HepG2 (cell line): ENCODE results near the gene KRTCAP3. TPM values are rescaled to one million over a fixed set of nuclear protein-coding genes. Genes with fewer than 3 reads are reported as not detected.

Source experiments
- ATF4 ChIP-seq, 2 experiments: fragments of 450-650 bp in 1 of 2; sonication (generic) in 1 of 2; formaldehyde crosslinking; IDR thresholded peaks; 2 replicates each; pipeline versions ENCODE4 v1.5.0 to v1.8.0; 2020 to 2022; ENCODE audit warnings: mild to moderate bottlenecking in 1 of 2, missing genetic modification reagents in 1 of 2
- BCL3 ChIP-seq: sonication (generic); formaldehyde crosslinking; IDR thresholded peaks from 2 replicates; pipeline ENCODE4 v1.5.1; 2020; ENCODE audit warnings: mild to moderate bottlenecking, missing genetic modification reagents, moderate library complexity
- BRCA1 ChIP-seq: sonication (generic); formaldehyde crosslinking; IDR thresholded peaks from 2 replicates; pipeline ENCODE4 v1.4.0; 2020; ENCODE audit warnings: missing genetic modification reagents
- EHMT2 ChIP-seq: fragments of 200-600 bp; sonication (generic); IDR thresholded peaks from 2 replicates; pipeline ENCODE4 v1.7.0; 2017; ENCODE audit warnings: antibody characterized with exemption, low read depth, low read length, borderline replicate concordance
- ELK4 ChIP-seq: sonication (generic); formaldehyde crosslinking; IDR thresholded peaks from 2 replicates; pipeline ENCODE4 v1.9.0; 2021; ENCODE audit warnings: missing genetic modification reagents, borderline replicate concordance
- FOXK1 ChIP-seq: sonication (generic); formaldehyde crosslinking; IDR thresholded peaks from 2 replicates; pipeline ENCODE4 v1.4.0; 2020; ENCODE audit warnings: low read depth, missing genetic modification reagents, borderline replicate concordance
- IRF2 ChIP-seq: IDR thresholded peaks from 2 replicates; pipeline ENCODE4 v1.6.1; 2018; ENCODE audit warnings: missing genetic modification reagents, missing compliant biosample characterization
- MEIS1 ChIP-seq: sonication (generic); formaldehyde crosslinking; IDR thresholded peaks from 2 replicates; pipeline ENCODE4 v1.9.0; 2021; ENCODE audit warnings: mild to moderate bottlenecking, missing genetic modification reagents, moderate library complexity, borderline replicate concordance
- PTBP1 ChIP-seq: fragments of 200-400 bp; formaldehyde crosslinking; IDR thresholded peaks from 2 replicates; pipeline ENCODE4 v1.6.1; 2018; ENCODE audit warnings: low read length, low read depth; ENCODE audit not compliant: poor library complexity, severe bottlenecking
- TSC22D2 ChIP-seq: sonication (generic); formaldehyde crosslinking; IDR thresholded peaks from 2 replicates; pipeline ENCODE4 v1.5.1; 2020; ENCODE audit warnings: missing genetic modification reagents, mild to moderate bottlenecking, borderline replicate concordance
- ZFP36L2 ChIP-seq: sonication (generic); formaldehyde crosslinking; IDR thresholded peaks from 2 replicates; pipeline ENCODE4 v1.4.0; 2020; ENCODE audit warnings: missing genetic modification reagents
- ZNF20 ChIP-seq: sonication (generic); formaldehyde crosslinking; IDR thresholded peaks from 2 replicates; pipeline ENCODE4 v1.4.0; 2020; ENCODE audit warnings: mild to moderate bottlenecking, moderate library complexity, missing genetic modification reagents
- ZNF280B ChIP-seq: sonication (generic); formaldehyde crosslinking; IDR thresholded peaks from 2 replicates; pipeline ENCODE4 v1.5.0; 2020; ENCODE audit warnings: missing genetic modification reagents, mild to moderate bottlenecking, borderline replicate concordance
- ZNF460 ChIP-seq: sonication (generic); formaldehyde crosslinking; IDR thresholded peaks from 2 replicates; pipeline ENCODE4 v1.5.1; 2020; ENCODE audit warnings: missing genetic modification reagents, mild to moderate bottlenecking, borderline replicate concordance
- ZNF678 ChIP-seq: sonication (generic); formaldehyde crosslinking; IDR thresholded peaks from 2 replicates; pipeline ENCODE4 v1.4.0; 2020; ENCODE audit warnings: mild to moderate bottlenecking, missing genetic modification reagents
- ZNF83 ChIP-seq: sonication (generic); formaldehyde crosslinking; IDR thresholded peaks from 2 replicates; pipeline ENCODE4 v1.4.0; 2020; ENCODE audit warnings: missing genetic modification reagents, mild to moderate bottlenecking, borderline replicate concordance
- polyA plus RNA-seq, 8 experiments: library from polyadenylated mRNA; depleted of rRNA in 3 of 8; stranded (reverse) in 7 of 8; unstranded in 1 of 8; fragments of >200 nt; fragmentation: Illumina TruSeq in 4 of 8; extraction: Trizol in 4 of 8; gene quantifications; 2 replicates each; pipeline versions ENCODE4 v1.2.1 to v1.2.3, GENCODE V29; 2011 to 2016; ENCODE audit warnings: low read depth in 4 of 8, missing spikeins in 1 of 8, mixed read lengths in 1 of 8; ENCODE audit not compliant: insufficient read depth in 1 of 8
- total RNA-seq, 5 experiments: library from RNA; depleted of rRNA; stranded (reverse); fragments of >200 nt; fragmentation: Illumina TruSeq; extraction: Trizol; gene quantifications; 2 replicates each; pipeline ENCODE4 v1.2.3, GENCODE V29; 2016; ENCODE audit warnings: low read depth in 1 of 5

The KRTCAP3 gene
- total and polyA plus RNA-seq, 2 of the 13 experiments (the other 11 are each of a cell fraction or from before 2014, with no cell fraction given): 2.1 to 4.5 TPM

GRCh38 chr2:27409321-27410073, 32.7 kb upstream of the KRTCAP3 start, which contains the start of gene PPM1G (continued):
- TF ChIP-seq PTBP1 (peak; percentile 25), ZNF678 (CRISPR knock-in tag) (peak; percentile 82), TSC22D2 (CRISPR knock-in tag) (peak; percentile 81; the same call in 1 of the 2 replicates), FOXK1 (CRISPR knock-in tag) (no peak; the same call in 1 of the 2 replicates), BRCA1 (CRISPR knock-in tag) (no peak), EHMT2 (no peak), IRF2 (CRISPR knock-in tag) (peak; percentile 36; the same call in 1 of the 2 replicates), ELK4 (CRISPR knock-in tag) (no peak; the same call in 1 of the 2 replicates), BCL3 (CRISPR knock-in tag) (peak; percentile 93), ZNF280B (CRISPR knock-in tag) (peak; percentile 84; the same call in 1 of the 2 replicates), ATF4 (CRISPR knock-in tag; IDR thresholded peaks at IDR 0.05) (peak in 1 of 2 experiments; percentile 50; a peak in 1 of 4 replicates), ZFP36L2 (CRISPR knock-in tag) (no peak; the same call in 1 of the 2 replicates), ZNF460 (CRISPR knock-in tag) (peak; percentile 54; the same call in 1 of the 2 replicates), ZNF83 (CRISPR knock-in tag) (peak; percentile 70; the same call in 1 of the 2 replicates), MEIS1 (CRISPR knock-in tag) (peak; percentile 93), ZNF20 (CRISPR knock-in tag) (peak; percentile 76; the same call in 1 of the 2 replicates)
